Kidney glomerular epithelial cell (primary cell): Measurements from ENCODE around the gene NXF2.
"Not testable (repeated sequence)": the region's sequence is repeated elsewhere in the genome, so short reads cannot be mapped to it uniquely, and the experiment has no call there.

Experiments
- DNase-seq: peaks from one replicate; lab custom pipeline; 2025; lab: John Stamatoyannopoulos, UW

The NXF2 gene, protein sequence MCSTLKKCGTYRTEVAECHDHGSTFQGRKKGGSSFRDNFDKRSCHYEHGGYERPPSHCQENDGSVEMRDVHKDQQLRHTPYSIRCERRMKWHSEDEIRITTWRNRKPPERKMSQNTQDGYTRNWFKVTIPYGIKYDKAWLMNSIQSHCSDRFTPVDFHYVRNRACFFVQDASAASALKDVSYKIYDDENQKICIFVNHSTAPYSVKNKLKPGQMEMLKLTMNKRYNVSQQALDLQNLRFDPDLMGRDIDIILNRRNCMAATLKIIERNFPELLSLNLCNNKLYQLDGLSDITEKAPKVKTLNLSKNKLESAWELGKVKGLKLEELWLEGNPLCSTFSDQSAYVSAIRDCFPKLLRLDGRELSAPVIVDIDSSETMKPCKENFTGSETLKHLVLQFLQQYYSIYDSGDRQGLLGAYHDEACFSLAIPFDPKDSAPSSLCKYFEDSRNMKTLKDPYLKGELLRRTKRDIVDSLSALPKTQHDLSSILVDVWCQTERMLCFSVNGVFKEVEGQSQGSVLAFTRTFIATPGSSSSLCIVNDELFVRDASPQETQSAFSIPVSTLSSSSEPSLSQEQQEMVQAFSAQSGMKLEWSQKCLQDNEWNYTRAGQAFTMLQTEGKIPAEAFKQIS

DNA sequence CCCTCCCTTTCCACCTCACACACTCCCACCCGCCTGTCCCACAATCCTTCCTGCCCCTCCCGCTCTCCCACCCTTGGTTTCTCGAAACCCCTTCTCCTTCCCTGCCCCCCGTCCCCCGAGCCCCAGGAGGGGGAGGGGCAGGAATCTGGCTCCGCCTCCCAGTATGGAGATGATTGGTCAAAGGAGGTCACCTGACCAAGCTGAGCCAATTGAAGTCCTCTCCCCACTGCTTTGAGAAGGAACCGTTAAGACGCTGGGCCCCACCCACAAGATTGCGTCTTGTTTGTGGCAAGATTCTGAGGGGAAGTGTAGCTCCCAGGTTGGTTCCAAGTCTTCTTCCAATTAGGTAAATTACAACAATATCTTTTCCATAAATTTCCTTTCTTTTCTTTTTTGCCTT, at the start of gene NXF2:
NXF2 (plus strand) TSS at position 275 of the 400 bp plus-strand sequence. CDS start 59,912 bp downstream, outside the sequence.
- not testable (repeated sequence) for DNase-seq

DNA sequence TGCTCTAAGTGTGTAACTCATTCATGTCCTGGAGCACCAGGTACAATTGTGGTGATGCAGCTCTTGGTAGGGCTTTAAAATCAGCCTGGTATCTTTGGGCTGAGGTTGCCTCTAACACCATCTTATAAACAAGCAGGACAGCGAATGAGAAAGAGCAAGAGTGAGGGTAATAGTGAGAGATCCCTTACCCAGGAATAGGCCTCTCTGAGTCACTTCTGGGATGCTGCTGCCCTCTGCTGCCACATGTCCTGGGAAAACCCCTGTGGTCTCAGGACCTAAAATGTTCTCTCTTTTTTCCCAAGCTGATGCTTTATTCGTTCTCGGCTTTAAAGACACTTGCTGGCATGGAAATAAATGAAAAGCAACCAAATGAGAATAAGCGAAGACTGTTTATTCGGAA, 39.0 kb upstream of the NXF2 start:
- not testable (repeated sequence) for DNase-seq

DNA sequence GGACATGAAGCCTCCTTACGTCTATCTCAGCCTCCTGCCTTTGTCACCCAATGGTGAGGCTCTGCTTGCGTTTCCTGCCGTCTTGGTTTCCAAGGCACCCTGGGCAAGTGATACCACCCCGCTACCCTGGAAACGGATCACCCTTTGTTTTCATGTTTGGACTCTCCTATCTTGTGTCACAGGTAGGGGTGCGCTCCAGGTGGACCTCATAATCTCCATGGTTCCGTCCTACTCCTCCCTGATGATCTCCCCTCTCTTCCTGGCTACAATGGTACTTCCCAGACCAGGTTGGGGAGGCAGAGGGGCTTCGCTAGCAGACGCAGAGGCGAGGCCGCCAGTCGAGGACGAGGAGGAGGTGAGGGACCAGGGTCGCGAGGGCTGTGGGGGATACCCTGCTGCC, 32.0 kb upstream of the NXF2 start, which contains the start of gene TCP11X1:
TCP11X1 (plus strand) TSS at position 316 of the 400 bp plus-strand sequence.
- DNase-seq = not testable (repeated sequence)

DNA sequence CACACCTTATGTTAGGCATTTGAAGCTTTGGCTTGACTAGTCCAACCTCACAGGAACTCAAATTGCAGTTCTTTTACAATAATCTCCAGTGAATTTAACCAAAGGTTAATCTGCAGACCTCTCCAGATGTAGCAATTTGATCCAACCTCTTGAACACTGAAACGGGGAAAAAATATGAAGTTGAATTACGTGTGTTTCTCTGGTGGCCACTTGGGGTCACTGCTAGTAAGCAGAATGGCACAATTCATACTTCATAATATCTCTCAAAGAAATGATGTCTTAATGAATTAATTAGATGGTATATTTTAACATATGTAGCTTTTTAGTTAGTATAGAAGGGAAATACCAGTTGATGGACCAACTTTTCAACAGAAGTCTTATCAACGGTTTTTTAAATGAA, 30.5 kb upstream of the NXF2 start:
- DNase-seq = not testable (repeated sequence)

DNA sequence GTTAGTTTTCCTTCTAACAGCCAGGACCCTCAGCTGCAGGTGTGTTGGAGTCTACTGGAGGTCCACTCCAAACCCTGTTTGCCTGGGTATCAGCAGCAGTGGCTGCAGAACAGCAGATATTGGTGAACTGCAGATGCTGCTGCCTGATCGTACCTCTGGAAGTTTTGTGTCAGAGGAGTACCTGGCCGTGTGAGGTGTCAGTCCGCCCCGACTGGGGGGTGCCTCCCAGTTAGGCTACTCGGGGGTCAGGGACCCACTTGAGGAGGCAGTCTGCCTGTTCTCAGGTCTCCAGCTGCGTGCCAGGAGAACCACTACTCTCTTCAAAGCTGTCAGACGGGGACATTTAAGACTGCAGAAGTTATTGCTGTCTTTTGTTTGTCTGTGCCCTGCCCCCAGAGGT, 11.3 kb upstream of the NXF2 start:
- DNase-seq = not testable (repeated sequence)

DNA sequence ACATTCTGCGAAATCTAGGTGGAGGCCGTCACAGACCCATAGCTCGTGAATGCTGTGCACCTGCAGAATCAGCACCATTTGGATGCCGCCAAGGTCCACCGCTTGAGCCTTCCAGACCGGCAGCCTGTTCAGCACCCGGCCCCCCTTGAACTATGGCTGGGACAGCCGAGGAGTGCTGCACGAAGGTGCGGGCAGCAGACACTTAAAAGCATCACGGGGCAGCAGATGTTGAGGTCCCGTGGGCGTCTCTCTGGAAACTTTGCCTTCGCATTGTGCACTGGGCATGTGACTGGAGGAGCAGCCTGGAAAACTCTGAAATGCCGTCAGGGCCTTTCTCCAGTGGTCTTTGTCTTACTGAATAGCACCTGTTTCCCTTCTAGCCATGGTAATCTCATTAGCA, 6.7 kb upstream of the NXF2 start:
- DNase-seq = not testable (repeated sequence)

DNA sequence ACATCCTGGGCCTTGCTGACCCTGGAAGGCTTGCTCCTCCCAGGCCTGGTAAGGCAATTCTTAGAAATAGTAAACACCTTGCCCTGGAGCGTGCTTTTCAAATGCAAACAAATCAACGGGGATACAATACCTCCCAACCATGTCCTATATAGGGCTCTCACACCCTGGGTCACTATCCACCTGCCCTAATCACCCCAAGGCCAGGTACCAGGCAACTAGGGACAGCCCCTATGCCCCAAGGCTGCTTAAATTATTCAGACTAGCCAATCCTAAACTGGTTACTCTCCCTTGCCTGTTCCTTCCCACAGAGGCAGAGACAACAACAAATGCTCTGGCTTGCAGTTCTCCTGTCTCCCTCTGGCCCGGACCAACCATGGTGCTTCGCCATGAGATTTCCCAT, 25.3 kb downstream of the NXF2 start:
- DNase-seq = not testable (repeated sequence)

DNA sequence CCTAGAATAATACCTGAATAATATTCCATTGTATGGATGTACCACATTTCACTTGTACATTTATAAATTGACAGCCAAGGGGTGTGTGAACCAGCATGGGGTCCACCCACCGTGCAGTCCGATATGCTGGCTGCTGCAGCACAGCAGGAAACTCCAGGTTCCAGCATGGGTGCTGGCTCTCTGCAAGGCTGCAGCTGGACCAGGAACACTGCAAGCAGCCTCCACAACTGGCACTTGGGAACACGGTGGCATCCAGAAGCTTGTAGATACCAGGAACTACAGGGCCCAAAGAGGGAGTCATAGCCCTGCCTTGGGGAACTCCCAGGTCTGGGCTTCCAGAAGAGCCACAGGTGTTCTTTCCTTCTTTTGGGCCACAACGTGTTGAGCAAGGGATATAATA, 91.2 kb downstream of the NXF2 start:
- DNase-seq = no peak

DNA sequence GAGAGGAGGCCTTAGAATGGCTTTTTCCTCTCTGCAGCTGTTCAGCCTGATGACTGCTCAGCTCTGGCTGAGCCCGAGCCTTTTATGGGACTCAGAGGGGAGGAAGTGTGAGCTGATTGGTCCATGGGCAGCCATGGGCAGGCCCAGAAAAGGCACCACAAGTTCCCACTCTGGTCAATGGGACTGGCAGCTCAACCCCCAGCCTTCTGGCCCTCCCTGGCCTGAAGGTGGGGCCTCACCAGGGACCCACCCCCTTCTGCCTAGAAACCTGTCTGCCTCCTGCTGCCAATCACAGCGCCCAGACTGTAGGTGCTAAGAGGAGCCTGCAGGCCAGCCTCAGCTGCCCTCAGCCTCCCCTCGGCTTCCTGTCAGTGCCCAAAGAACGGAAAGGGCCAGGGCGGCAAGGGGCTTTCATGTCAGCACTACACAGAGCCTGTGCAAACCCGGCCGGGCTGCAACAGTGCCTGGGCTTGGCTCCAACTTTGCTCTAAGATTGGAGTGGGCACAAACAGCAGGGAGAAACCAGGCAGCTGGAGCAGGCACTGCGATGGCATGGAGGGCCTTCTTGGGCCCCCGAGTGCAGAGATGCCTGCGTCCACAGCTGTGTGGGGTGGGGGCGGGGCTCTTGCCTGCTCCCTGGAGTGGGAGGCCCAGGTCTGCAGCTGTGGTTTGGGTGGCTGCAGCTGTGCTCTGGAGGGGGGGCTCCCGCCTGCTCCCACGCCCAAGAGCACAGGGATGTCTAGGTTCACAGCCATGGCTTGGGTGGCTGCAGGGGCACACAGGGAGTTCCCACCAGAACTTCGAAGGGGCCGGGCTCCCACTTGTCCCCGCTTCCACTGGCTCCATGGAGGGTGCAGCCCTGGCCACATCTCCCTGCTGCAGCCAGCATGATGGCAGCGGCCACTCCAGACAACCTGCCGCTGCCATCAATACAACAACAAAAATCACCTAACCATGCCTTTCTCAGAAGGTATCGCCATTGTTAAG, 92.6 kb downstream of the NXF2 start:
- no peak for DNase-seq

DNA sequence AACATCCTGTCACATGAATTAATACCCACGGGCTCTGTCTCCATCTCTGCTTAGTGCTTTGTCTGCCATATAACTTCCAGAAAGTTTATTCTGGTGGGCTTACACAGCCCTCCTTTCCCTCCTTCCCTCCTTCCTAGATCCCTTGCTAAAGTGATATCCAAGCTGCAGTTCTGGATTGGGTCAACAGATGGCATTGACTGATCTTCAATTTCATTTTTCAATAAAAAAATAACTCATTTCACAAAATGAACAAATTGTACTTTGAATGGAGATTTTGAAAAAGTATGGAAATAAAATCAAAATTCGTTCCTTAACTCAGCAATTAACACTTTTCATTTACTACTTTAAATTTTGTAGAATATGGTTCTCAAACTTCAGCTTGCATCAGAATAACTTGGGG, 94.9 kb downstream of the NXF2 start:
- no peak for DNase-seq

DNA sequence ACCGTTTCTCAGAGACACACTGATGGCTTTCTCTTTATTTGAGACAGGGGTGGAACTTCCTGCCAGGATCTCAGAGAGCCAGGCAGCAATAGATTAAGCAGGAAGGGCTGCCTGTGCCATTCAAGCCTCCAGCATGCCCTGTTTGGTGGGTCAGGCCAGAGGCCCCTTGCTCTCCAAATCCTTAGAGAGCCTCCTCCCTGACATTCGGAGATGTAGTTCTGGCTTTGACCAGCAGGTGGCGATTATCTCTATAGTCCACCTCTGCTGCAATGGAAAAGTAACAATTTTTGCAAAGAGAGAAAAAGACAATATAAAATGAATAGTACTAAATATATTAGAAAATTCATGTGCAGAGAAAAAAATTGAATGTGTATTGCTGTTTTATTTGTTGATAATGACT, 98.9 kb downstream of the NXF2 start:
- no peak for DNase-seq
